ENCODE measurements around the gene LRFN2. TPM values are rescaled to one million over a fixed set of nuclear protein-coding genes. Genes with fewer than 3 reads are reported as not detected.

Gene LRFN2
- total and polyA plus RNA-seq, 2 experiments from 2014 or later, result 0.33 to 0.54 TPM

GRCh38 chr6:40393641-40394040 lies 193.5 kb downstream of the LRFN2 start:
- Histone ChIP-seq H3K9me2 (replicated peaks; ENCODE audit: insufficient read depth) (no peaks in the 10 kb centered on the region), H3K4me1 (ENCODE audit: insufficient read depth) (no peaks in the 10 kb centered on the region), H2AFZ (no peak overlapping the region), H3K4me2 (no peak overlapping the region), H4K20me1 (ENCODE audit: insufficient read depth, poor library complexity, severe bottlenecking) (no peaks in the 10 kb centered on the region), H3K27ac (no peak overlapping the region), H3K27me3 (no peaks in the 10 kb centered on the region), H3K36me3 (replicated peaks; ENCODE audit: insufficient read depth, low read depth) (no peaks in the 10 kb centered on the region), H3K79me2 (no peaks in the 10 kb centered on the region), H3K4me3 (no peak overlapping the region), H3K9me3 (ENCODE audit: low read depth) (no peaks in the 10 kb centered on the region)
- TF ChIP-seq CTCF (IDR thresholded peaks at IDR 0.05; ENCODE audit: poor library complexity) (no peak), EZH2phosphoT487 (IDR thresholded peaks at IDR 0.05; ENCODE audit: low read depth, severe bottlenecking, unreplicated experiment) (no peak), EZH2 (IDR thresholded peaks at IDR 0.05; ENCODE audit: borderline replicate concordance) (no peak)
- 66% methylated on average over 5 of the region's 5 CpGs for WGBS (ENCODE audit: low lambda C conversion rate, missing lambda C conversion rate)
- DNase-seq (ENCODE audit: low spot score), result no peak

- Histone ChIP-seq H3K27me3 (no peaks in the 10 kb centered on the region), H3K36me3 (replicated peaks; ENCODE audit: insufficient read depth, low read depth) (no peaks in the 10 kb centered on the region), H3K4me1 (ENCODE audit: insufficient read depth) (peaks cover 5% of the 10 kb centered on the region), H3K4me2 (no peak overlapping the region), H3K4me3 (no peak overlapping the region), H3K9me2 (replicated peaks; ENCODE audit: insufficient read depth) (no peaks in the 10 kb centered on the region), H2AFZ (no peak overlapping the region), H4K20me1 (ENCODE audit: insufficient read depth, poor library complexity, severe bottlenecking) (no peaks in the 10 kb centered on the region), H3K27ac (no peak overlapping the region), H3K9me3 (ENCODE audit: low read depth) (no peaks in the 10 kb centered on the region), H3K79me2 (no peaks in the 10 kb centered on the region)
- 95% methylated on average over 16 of the region's 16 CpGs for WGBS (ENCODE audit: low lambda C conversion rate, missing lambda C conversion rate)
- DNase-seq (ENCODE audit: low spot score), result no peak
- TF ChIP-seq CTCF (IDR thresholded peaks at IDR 0.05; ENCODE audit: poor library complexity) (no peak), EZH2 (IDR thresholded peaks at IDR 0.05; ENCODE audit: borderline replicate concordance) (no peak), EZH2phosphoT487 (IDR thresholded peaks at IDR 0.05; ENCODE audit: low read depth, severe bottlenecking, unreplicated experiment) (no peak)
Measured at GRCh38 chr6:40392589-40392988, 194.6 kb downstream of the LRFN2 start.

- H3K9me2 ChIP-seq (replicated peaks; ENCODE audit: insufficient read depth), result no peaks in the 10 kb centered on the region
- no peak overlapping the region for H3K4me3 ChIP-seq
- no peaks in the 10 kb centered on the region for H3K9me3 ChIP-seq (ENCODE audit: low read depth)
- H4K20me1 ChIP-seq (ENCODE audit: insufficient read depth, poor library complexity, severe bottlenecking), result no peaks in the 10 kb centered on the region
- no peak overlapping the region for H2AFZ ChIP-seq
- no peak overlapping the region for H3K27ac ChIP-seq
- no peaks in the 10 kb centered on the region for H3K36me3 ChIP-seq (replicated peaks; ENCODE audit: insufficient read depth, low read depth)
- H3K27me3 ChIP-seq, result no peaks in the 10 kb centered on the region
- peaks cover 11% of the 10 kb centered on the region for H3K4me1 ChIP-seq (ENCODE audit: insufficient read depth)
- no peaks in the 10 kb centered on the region for H3K79me2 ChIP-seq
- H3K4me2 ChIP-seq, result no peak overlapping the region
- WGBS (ENCODE audit: low lambda C conversion rate, missing lambda C conversion rate), result 92% methylated on average over 22 of the region's 40 CpGs
- DNase-seq (ENCODE audit: low spot score), result no peak
- TF ChIP-seq EZH2phosphoT487 (IDR thresholded peaks at IDR 0.05; ENCODE audit: low read depth, severe bottlenecking, unreplicated experiment) (no peak), CTCF (IDR thresholded peaks at IDR 0.05; ENCODE audit: poor library complexity) (no peak), EZH2 (IDR thresholded peaks at IDR 0.05; ENCODE audit: borderline replicate concordance) (no peak)
Measured at GRCh38 chr6:40391851-40392517, 195.2 kb downstream of the LRFN2 start.

All from hepatocyte (in vitro differentiated cells).